ENCODE data around the gene ST8SIA6.
"Not testable (repeated sequence)": the region's sequence is repeated elsewhere in the genome, so short reads cannot be mapped to it uniquely, and the experiment has no call there.

ST8SIA6 gene

DNA sequence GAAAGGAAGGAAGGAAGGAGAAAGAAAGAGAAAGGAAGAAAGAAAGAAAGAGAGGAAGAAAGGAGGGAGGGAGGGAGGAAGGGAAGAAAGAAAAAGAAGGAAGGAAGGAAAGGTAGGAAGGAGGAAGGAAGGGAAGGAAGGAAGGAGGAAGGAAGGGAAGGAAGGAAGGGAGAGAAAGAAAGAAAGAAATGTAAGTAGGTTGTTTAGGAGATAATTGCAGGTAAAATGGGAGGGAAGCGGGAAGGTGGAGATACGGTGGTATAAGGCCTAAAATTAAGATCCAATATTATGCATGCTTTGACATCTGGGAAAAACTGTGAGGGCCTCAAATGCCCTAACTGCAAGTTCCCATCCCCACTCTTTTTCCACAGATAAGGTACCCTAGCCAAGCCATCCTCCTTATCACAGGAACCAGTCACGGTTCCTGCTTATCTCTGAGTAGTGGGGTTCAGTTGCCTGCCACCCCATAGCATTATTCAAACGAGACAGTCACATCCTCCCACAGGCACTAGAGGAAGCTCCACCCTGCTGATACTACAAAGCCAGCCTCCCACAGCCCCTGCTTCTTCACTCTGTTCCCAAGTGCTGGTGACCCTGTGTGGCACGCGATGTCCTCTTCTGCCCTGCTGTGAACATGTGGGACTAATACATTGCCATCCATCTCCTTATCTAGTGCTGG, 28.7 kb downstream of the ST8SIA6 start:
- DNase-seq = peak; percentile 44

DNA sequence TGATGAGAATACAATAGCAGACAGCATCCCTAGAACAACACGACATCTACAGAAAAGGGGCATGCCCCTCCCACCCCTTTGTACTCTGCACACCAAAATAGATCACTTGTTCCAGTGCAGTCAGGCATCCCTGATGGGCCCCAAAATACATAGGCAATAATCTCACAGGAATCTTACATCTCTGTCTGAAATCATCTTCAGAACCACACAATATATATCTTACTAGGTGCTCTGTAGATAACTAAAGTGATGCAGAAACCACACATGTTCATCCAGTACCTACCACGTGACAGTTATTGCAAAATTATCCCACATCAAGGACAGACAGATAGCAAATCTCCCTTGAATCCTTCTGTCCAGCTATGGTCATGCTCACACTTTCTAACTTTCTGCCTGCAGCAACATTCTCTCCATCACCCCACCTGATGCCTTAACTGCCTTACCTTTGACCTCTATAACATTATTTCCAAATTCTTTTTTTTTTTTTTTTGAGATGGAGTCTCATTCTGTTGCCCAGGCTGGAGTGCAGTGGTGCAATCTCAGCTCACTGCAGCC, 30.7 kb downstream of the ST8SIA6 start:
- no peak for DNase-seq

DNA sequence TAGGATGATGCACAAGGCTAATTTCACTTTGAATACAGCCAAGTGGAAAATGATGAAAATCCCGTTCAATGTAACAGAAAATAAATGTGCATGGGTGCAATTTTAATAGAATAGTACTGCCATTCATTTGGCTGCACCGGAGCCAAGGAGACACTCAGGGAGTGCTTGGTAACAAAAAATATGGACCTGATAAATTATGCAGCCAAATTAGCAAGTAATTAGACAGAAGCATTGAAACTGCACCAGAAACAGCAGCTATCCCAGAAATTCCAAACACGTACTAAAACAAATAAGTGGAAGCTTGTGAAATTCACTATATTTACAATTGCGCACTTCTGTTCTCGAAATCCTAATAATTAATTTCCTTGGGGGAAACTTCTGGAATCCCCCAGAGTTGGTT, 31.5 kb downstream of the ST8SIA6 start:
- DNase-seq = no peak

DNA sequence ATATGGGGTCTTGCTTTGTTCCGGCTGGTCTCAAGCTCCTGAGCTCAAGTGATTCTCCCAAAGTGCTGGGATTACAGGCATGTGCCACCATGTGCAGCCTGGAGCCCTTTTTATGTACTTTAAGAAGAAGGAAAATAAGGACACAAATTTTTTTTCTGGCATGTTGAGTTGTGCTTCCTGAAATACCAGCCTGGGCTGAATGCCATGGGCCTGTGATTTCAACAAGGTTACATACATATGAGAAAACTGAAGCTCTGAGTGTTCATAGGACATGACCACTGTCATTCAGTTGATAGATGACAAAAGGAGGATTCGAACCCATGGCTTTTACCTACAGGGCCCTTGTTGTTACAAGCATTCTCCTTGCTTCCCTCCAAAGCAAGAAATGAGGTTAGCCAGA, 36.1 kb downstream of the ST8SIA6 start:
- no peak for DNase-seq

DNA sequence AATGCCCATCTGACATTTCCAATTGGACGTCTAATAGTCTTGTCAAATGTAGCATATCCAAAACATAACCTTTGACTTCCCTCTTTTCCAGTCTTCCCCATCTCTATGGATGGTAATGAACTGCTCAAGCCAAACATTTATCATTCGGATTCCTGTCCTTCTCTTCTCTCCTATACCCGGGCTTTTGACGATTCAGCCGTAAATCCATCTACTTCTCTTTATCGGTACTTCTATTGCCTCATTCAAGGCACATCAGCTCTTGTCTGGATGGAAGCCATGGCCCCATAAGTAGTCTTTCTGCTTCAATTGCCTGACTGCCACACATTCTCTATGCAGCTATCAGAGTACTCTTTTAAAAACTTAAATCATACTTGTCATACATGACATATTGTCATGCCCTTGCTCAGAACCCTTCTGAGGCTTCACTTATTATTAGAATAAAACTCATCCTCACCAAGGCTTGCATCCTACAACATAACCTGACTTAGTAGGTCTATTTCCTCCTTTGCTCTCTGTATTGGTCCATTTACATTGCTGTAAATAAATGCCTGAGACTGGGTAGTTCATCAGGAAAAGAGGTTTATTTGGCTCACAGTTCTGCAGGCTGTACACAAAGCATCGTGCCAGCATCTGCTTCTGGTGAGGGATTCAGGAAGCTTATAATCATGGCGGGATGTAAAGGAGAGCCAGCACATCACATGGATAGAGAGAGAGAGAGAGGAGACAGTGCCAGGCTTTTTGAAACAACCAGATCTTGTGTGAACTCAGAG, 37.8 kb downstream of the ST8SIA6 start:
- no peak for DNase-seq

DNA sequence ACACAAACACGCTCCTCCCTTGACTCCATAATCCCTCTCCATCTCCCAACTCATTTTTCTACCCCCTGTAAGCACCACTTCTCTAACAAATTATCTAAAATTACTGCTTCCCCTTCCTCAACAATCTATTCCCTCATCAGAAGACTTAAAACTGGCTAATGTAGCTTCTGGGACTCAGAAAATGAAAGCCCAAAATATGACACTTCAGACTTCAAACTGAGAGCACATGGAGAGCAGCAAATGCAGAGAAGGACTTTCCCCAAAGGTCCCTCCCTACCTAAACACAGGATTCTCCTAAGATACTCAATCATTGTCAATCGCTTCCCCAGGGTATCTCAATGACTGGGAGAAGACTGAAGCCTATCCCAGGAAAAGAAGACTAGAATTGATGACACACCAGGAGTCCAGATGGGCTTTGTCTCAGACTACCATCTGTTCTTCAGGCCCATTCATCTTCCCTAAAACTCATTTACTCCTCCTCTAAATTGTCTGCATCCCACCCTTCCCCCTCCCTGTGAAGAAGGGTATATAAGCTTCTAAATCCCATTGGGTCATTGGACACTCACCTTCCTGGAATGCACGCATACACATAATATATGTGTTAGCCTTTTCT, 39.2 kb downstream of the ST8SIA6 start:
- no peak for DNase-seq

DNA sequence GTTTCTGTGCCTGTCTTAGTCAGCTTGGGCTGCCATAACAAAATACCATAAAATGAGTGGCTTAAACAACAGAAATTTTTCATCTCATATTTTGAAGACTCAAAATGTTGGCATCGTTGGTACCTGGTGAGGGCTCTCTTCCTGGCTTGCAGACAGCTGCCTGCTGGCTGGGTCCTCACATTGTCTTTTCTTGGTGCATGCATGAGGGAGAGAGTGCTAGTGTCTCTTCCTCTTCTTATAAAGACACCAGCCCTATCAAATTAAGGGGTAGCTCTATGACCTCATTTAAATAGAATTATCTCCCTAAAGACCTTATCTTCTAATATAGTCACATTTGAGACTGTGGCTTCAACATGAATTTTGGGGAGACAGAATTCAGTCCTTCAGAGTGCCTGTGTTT, 39.9 kb downstream of the ST8SIA6 start:
- DNase-seq = no peak

DNA sequence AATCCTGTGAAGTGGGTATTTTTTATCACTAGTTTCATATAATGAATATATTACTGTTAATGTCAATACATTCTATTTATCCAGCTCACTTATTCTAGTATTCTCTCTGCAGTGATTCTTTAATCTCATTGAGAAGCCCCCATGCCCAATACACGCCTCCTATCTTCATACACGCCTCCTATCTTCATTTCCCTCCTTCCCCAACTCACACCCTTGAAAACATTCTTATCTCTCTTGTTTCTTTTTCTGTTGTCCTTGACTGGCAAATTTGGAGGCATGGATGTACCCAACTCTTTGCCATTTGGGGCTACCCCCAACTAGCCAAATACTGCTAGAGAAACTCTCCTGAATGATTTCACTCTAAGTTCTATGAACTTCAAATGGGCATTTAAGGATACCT, 40.5 kb downstream of the ST8SIA6 start:
- DNase-seq = no peak

DNA sequence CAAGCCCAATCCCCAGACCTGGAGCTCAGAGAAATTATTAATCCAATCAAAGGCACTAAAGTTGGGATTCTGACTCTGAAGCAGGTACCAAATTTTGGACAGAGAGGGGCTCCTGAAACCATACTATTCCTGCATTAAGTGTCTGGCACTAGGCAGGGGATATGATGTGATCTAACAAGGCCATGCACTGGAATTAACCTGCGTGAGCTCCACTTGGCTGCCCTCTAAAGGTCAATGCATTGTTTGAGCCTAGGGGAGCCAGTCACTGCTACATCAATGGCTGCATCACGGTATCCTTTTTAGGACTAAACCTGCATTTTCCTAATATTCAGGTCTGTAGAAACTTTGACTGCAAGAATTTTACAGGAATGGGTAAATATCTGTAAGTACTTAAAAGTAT, 42.1 kb downstream of the ST8SIA6 start:
- no peak for DNase-seq

DNA sequence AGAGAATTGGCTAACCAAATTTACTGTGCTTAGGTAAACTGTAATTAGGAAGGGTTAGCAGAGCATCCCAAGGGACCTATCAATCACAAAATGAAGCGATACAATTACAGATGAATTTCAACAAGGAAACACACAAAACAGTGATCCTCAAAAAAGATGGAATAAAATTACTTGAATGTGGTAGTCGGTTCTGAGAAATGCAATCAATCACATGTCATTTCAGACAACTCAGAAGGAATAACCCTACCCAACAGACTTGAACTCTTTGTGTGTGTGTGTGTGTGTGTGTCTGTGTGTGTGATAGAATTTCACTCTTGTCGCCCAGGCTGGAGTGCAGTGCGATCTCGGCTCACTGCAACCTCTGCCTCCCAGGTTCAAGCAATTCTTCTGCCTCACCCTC, 43.5 kb downstream of the ST8SIA6 start:
- no peak for DNase-seq

DNA sequence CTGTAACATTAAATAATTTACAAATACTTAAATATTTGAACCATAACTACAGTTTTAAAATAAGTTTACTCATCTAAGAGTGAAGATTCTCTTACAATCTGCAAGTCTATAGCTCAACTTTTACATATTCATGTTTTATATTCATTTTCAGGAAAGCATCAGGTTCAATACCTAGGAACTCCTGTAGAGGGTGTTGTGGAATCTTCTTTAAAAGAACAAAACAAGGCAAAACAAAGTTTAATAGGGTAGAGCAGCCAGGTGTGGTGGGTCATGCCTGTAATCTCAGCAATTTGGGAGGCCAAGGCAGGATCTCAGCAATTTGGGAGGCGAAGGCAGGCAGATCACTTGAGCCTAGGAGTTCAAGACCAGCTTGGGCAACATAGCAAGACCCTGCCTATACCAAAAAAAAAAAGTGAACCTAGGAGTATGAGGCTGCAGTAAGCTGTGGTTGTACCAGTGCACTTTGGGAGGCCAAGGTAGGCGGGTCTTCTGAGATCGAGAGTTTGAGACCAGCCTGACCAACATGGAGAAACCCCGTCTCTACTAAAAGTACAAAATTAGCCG, 45.1 kb downstream of the ST8SIA6 start:
- DNase-seq = no peak

DNA sequence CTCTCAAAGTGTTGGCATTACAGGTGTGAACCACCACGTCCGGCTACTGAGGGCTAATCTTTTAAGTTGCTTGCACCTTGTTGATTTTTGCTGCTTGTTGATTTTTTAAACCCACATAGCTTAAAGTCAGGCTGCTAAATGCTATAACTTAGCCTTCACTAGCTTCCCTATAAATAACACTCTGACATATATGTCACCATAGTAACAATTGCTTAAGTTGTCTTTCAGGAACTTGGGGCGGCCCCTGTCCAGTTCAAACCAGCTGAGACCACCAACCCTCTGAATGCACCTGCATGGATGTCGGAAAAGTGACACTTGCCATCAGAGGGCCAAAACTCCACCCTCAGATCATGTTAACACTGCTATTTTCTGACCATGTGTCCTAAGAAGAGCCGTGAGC, 47.3 kb downstream of the ST8SIA6 start:
- no peak for DNase-seq

DNA sequence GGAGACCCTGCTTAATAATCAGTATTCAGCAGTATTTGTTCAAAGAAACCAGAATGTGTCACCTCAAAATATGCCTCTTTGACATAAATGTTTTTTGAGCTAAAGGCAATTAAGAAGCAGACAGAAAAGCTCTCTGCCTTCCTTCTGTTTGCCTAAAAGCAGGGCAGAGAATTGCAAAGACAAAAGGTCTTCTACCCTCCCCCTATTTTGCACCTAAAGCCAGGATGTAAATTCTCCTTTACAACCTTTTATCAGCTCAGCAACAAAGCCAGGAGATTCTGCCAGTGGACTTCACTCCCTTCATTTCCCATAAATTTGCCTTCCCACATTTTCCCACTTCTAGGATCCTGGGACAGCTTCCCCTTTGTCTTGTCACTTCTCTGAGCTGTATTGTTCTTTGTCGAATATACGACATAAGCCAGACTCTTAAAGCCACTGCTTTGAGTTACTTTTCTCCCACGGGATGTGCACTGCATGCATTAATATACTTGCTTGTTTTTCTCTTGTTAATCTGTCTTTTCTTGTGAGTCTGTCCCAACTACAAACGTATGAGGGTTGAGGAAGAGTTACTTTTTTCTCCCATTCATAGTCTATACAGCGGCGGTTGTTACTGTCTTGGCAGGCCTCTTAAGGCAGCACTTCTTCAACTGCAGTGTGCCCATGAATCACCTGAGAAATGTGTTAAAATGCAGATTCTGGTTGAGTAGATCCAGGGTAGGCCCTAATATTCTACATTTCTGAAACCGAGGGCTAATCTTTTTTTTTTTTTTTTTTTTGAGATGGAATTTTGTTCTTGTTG, 48.2 kb downstream of the ST8SIA6 start:
- no peak for DNase-seq

DNA sequence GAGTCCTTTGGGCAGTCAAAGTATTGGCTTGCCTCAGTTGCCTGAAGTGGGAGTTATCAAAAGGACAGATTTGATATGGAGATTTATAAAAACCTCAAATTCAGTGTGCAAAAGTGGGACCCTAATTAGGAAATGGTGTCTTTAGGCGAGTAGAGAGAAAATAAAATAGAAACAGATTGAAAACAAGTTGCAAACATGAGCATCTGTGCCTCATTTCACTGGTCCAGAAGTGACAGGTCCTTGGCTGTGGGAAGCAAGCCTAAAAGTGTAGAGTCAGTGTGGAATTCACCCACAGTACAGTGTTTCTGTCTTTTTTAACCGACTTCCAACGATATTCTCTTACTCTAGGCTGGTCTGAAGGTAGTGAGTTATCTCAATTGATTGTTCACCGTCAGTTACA, 51.2 kb downstream of the ST8SIA6 start:
- no peak for DNase-seq

DNA sequence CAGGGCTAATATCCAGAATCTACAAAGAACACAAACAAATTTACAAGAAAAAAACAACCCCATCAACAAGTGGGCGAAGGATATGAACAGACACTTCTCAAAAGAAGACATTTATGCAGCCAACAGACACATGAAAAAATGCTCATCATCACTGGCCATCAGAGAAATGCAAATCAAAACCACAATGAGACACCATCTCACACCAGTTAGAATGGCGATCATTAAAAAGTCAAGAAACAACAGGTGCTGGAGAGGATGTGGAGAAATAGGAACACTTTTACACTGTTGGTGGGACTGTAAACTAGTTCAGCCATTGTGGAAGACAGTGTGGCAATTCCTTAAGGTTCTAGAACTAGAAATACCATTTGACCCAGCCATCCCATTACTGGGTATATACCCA, 52.4 kb downstream of the ST8SIA6 start:
- DNase-seq = not testable (repeated sequence)

DNA sequence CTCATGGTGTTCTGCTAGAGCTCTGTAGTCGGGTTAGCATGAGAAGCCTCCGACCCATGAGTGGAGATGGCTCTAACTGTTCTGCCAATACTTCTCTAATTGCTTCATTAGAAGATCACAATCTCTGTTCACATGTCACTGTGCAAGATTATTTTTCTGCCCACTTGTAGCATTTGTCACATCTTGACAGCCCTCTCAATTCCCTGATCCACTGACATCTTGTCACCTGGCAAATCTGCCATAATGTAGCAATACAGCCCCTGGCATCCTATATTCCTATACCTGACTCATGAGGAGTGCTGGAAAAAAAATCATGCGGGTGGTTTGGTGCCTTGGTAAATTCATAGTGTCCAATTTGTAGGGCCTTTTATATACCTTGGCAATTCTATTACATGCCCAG, 58.4 kb downstream of the ST8SIA6 start:
- no peak for DNase-seq

DNA sequence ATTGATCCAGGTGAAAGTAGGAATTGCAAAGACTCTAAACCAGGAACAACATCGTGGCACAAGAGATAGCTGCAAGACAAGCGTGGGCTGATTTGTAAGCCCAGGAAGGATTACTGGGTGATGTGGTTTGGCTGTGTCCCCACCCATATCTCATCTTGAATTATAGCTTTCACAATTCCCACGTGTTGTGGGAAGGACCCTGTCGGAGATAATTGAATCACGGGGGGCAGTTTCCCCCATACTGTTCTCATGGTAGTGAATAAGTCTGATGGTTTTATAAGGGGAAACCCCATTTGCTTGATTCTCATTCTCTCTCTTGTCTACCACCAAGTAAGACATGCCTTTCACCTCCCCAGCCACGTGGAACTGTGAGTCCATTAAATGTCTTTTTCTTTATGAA, 59.5 kb downstream of the ST8SIA6 start:
- DNase-seq = no peak

DNA sequence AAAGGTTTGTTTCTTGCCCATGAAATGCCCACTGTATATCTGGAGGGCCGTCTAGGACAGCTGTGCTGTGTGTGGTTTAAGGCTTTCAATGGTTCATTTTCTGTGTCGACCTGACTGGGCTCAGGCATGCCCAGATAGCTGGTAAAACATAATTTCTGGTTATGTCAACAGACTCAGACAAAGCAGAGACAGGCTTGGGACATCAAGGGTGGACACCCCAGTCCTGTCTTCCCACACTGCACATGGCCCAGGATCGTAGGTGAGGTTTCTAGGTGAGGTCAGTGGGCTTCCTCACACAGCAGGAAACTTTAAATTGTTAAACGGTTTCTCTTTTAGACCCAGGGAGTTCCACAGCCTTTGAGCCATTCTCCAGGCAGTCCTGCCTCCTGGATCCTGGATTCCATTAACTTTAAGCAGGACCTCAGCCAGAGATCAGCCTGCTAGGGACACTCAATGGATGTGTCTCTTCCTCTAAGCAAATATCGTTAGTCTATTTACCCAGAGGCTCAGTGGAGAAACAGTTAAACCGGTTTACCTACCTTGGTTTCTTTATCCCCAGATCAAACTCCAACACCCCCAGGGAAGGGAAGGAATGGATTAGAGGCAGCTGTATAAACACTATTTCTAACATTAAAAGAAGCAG, 66.4 kb downstream of the ST8SIA6 start:
- DNase-seq = no peak

DNA sequence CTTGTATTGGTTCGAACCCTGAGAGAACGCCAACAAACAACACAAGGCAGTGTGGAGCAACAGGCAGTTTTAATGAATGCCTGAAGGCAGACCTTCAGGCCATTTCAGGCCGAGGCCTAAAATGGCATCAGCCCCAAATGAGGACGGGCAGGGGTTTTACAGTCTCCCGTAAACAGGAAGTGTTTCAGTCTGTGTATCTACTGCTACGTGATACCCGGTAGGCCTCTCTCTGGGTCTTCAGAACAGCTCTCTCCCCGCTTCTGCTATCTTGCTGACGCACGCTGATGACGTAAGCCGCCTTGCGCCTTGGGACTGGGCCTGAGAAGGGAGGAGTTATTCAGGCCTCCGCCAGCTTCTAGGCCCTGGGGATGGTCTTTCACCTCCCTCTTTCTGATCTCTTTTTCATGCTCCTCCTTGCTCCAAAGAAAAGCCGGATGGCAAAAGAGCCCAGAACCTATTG, 67.7 kb downstream of the ST8SIA6 start:
- DNase-seq = no peak

DNA sequence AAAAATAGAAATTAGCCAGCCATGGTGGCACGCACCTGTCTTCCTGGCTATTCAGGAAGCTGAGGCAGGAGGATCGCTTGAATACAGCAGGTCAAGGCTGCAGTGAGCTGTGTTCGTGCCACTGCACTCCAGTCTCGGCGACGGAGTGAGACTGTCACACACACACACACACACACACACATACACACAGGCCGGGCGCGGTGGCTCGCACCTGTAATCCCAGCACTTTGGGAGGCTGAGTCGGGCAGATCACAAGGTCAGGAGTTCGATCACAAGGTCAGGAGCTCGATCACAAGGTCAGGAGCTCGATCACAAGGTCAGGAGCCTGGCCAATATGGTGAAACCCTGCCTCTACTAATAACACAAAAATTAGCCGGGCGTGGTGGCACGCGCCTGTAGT, 68.4 kb downstream of the ST8SIA6 start:
- DNase-seq = no peak

DNA sequence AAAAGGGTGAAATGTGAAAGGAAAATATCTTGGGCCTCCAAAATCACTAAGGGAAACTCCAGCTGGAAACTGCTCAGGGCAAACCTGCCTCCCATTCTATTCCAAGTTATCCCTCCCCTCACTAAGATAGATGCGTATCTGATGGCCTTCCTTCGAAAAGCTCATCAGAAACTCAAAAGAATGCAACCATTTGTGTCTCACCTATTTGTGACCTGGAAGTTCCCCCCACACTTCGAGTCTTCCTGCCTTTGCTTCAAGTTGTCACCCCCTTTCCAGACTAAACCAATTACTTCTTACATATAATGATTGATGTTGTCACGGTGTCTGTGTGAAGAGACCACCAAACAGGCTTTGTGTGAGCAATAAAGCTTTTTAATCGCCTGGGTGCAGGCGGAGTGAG, 69.3 kb downstream of the ST8SIA6 start:
- no peak for DNase-seq

Measured in activated CD4-positive, alpha-beta T cell treated with anti-CD3 and anti-CD28 coated beads, Interleukin-2, amount 50 U/mL, for 1 hour (primary cell).